Eye (tissue), 1 donor: Measurements from ENCODE around the gene SSBP3.
"Not testable (repeated sequence)": the region's sequence is repeated elsewhere in the genome, so short reads cannot be mapped to it uniquely, and the experiment has no call there.

Source experiments
- DNase-seq: peaks from one replicate; pipeline ENCODE4 v3.0.0-alpha.2; 2015

SSBP3 gene

GRCh38 chr1:54406339-54407153 is at the start of gene SSBP3:
Gene SSBP3, minus strand, starts transcription at chr1:54406394.
- DNase-seq = peak; percentile 97

- no peak for DNase-seq
Measured at GRCh38 chr1:54453509-54453908, 47.3 kb upstream of the SSBP3 start.

- no peak for DNase-seq
Measured at GRCh38 chr1:54453022-54453421, 46.8 kb upstream of the SSBP3 start.

- not testable (repeated sequence) for DNase-seq
Measured at GRCh38 chr1:54449431-54449830, 43.2 kb upstream of the SSBP3 start.

- DNase-seq = not testable (repeated sequence)
Measured at GRCh38 chr1:54448801-54449200, 42.6 kb upstream of the SSBP3 start.

GRCh38 chr1:54447081-54447480 is 40.9 kb upstream of the SSBP3 start:
- DNase-seq = not testable (repeated sequence)

GRCh38 chr1:54442185-54442584 is 36.0 kb upstream of the SSBP3 start:
- no peak for DNase-seq

- DNase-seq = no peak
Measured at GRCh38 chr1:54439550-54440223, 33.5 kb upstream of the SSBP3 start.

- DNase-seq = no peak
Measured at GRCh38 chr1:54437783-54438182, 31.6 kb upstream of the SSBP3 start.

- no peak for DNase-seq
Measured at GRCh38 chr1:54436826-54437225, 30.6 kb upstream of the SSBP3 start.

GRCh38 chr1:54429838-54430237 is 23.6 kb upstream of the SSBP3 start:
- no peak for DNase-seq

- DNase-seq = no peak
Measured at GRCh38 chr1:54428837-54429518, 22.8 kb upstream of the SSBP3 start.

- no peak for DNase-seq
Measured at GRCh38 chr1:54425152-54425584, 19.0 kb upstream of the SSBP3 start.

GRCh38 chr1:54424398-54424797 is 18.2 kb upstream of the SSBP3 start:
- no peak for DNase-seq

- no peak for DNase-seq
Measured at GRCh38 chr1:54421101-54421504, 14.9 kb upstream of the SSBP3 start.

GRCh38 chr1:54418598-54418997 is 12.4 kb upstream of the SSBP3 start:
- not testable (repeated sequence) for DNase-seq

- no peak for DNase-seq
Measured at GRCh38 chr1:54417123-54417522, 10.9 kb upstream of the SSBP3 start.

- no peak for DNase-seq
Measured at GRCh38 chr1:54416435-54416834, 10.2 kb upstream of the SSBP3 start.

- DNase-seq = no peak
Measured at GRCh38 chr1:54415991-54416390, 9.8 kb upstream of the SSBP3 start.

GRCh38 chr1:54415533-54415932 is 9.3 kb upstream of the SSBP3 start:
- no peak for DNase-seq

GRCh38 chr1:54413732-54414131 is 7.5 kb upstream of the SSBP3 start:
- no peak for DNase-seq

GRCh38 chr1:54413295-54413694 is 7.1 kb upstream of the SSBP3 start:
- peak; percentile 66 for DNase-seq

- no peak for DNase-seq
Measured at GRCh38 chr1:54410359-54410758, 4.2 kb upstream of the SSBP3 start.
